ENCODE data around the gene RIOK1.

RIOK1 gene

DNA sequence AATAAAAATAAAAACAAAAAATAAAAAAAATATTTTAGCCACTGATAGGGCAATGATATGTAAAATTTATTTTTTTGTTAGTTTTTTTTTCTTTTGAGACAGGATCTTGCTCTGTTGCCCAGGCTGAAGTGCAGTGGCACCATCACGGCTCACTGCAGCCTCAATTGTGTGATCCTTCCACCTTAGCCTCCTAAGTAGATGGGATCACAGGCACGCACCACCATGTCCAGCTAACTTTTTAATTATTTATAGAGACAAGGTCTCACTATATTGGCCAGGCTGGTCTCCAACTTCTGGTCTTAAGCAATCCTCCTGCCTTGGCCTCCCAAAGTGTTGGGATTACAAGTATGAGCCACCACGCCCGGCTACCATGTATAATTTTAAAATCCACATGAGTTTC is 59.4 kb downstream of the RIOK1 start:
- no peaks in the 10 kb centered on the region for H3K36me3 ChIP-seq (ENCODE audit: insufficient read depth, low read length)
- H3K9me3 ChIP-seq (ENCODE audit: insufficient read depth, low read depth, low read length) = no peaks in the 10 kb centered on the region
- no peaks in the 10 kb centered on the region for H3F3A ChIP-seq (ENCODE audit: low read depth)
- TF ChIP-seq, protein P1, sequence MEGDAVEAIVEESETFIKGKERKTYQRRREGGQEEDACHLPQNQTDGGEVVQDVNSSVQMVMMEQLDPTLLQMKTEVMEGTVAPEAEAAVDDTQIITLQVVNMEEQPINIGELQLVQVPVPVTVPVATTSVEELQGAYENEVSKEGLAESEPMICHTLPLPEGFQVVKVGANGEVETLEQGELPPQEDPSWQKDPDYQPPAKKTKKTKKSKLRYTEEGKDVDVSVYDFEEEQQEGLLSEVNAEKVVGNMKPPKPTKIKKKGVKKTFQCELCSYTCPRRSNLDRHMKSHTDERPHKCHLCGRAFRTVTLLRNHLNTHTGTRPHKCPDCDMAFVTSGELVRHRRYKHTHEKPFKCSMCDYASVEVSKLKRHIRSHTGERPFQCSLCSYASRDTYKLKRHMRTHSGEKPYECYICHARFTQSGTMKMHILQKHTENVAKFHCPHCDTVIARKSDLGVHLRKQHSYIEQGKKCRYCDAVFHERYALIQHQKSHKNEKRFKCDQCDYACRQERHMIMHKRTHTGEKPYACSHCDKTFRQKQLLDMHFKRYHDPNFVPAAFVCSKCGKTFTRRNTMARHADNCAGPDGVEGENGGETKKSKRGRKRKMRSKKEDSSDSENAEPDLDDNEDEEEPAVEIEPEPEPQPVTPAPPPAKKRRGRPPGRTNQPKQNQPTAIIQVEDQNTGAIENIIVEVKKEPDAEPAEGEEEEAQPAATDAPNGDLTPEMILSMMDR (conservative IDR thresholded peaks at IDR 0.05; ENCODE audit: low read length) = no peak
- no peak for TF ChIP-seq EZH2phosphoT487 (IDR thresholded peaks at IDR 0.05; ENCODE audit: borderline replicate concordance)
- no peaks in the 10 kb centered on the region for H4K20me1 ChIP-seq (ENCODE audit: insufficient read depth, low read length, poor library complexity, severe bottlenecking)
- H3K9ac ChIP-seq (ENCODE audit: low read depth, low read length, poor library complexity, severe bottlenecking) = no peak overlapping the region
- H3K27me3 ChIP-seq (ENCODE audit: insufficient read depth, low read length, poor library complexity, severe bottlenecking) = no peaks in the 10 kb centered on the region
- no peaks in the 10 kb centered on the region for H3K4me1 ChIP-seq (ENCODE audit: insufficient read depth, low read length, poor library complexity, severe bottlenecking)
- no peaks in the 10 kb centered on the region for H3K9me2 ChIP-seq (replicated peaks; ENCODE audit: low read depth, low read length)
- no peak overlapping the region for H3K4me2 ChIP-seq (ENCODE audit: low read depth, low read length, poor library complexity, severe bottlenecking)
- H3K4me3 ChIP-seq (ENCODE audit: low read length, poor library complexity, severe bottlenecking) = no peak overlapping the region
- no peaks in the 10 kb centered on the region for H3K79me2 ChIP-seq (ENCODE audit: insufficient read depth, low read length)
- H2AFZ ChIP-seq (ENCODE audit: low read length) = no peak overlapping the region

DNA sequence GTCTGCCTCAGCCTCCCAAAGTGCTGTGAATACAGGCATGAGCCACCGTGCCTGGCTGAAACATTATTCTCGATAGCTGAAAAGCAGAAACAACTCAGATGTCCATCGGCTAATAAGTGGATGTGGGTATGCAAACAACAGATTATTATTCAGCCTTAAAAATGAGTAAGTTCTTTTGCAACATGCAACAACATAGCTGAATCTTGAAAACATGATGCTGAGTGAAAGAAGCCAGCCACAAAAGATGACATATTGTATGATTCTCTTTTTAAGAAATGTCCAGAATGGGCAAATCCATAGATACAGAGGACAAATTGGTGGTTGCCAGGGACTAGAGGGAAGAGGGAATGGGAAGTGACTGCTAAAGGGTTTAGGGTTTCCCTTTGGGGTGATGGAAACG is 61.7 kb downstream of the RIOK1 start:
- H3K36me3 ChIP-seq (ENCODE audit: insufficient read depth, low read length) = no peaks in the 10 kb centered on the region
- no peaks in the 10 kb centered on the region for H3K4me1 ChIP-seq (ENCODE audit: insufficient read depth, low read length, poor library complexity, severe bottlenecking)
- H3K9ac ChIP-seq (ENCODE audit: low read depth, low read length, poor library complexity, severe bottlenecking) = no peak overlapping the region
- H3K9me2 ChIP-seq (replicated peaks; ENCODE audit: low read depth, low read length) = no peaks in the 10 kb centered on the region
- TF ChIP-seq, protein P1 (conservative IDR thresholded peaks at IDR 0.05; ENCODE audit: low read length) = no peak
- TF ChIP-seq EZH2phosphoT487 (IDR thresholded peaks at IDR 0.05; ENCODE audit: borderline replicate concordance) = no peak
- H3K4me2 ChIP-seq (ENCODE audit: low read depth, low read length, poor library complexity, severe bottlenecking) = no peak overlapping the region
- no peaks in the 10 kb centered on the region for H3K27me3 ChIP-seq (ENCODE audit: insufficient read depth, low read length, poor library complexity, severe bottlenecking)
- H3F3A ChIP-seq (ENCODE audit: low read depth) = no peaks in the 10 kb centered on the region
- H2AFZ ChIP-seq (ENCODE audit: low read length) = no peak overlapping the region
- no peaks in the 10 kb centered on the region for H3K9me3 ChIP-seq (ENCODE audit: insufficient read depth, low read depth, low read length)
- H3K79me2 ChIP-seq (ENCODE audit: insufficient read depth, low read length) = no peaks in the 10 kb centered on the region
- no peak overlapping the region for H3K4me3 ChIP-seq (ENCODE audit: low read length, poor library complexity, severe bottlenecking)
- no peaks in the 10 kb centered on the region for H4K20me1 ChIP-seq (ENCODE audit: insufficient read depth, low read length, poor library complexity, severe bottlenecking)

DNA sequence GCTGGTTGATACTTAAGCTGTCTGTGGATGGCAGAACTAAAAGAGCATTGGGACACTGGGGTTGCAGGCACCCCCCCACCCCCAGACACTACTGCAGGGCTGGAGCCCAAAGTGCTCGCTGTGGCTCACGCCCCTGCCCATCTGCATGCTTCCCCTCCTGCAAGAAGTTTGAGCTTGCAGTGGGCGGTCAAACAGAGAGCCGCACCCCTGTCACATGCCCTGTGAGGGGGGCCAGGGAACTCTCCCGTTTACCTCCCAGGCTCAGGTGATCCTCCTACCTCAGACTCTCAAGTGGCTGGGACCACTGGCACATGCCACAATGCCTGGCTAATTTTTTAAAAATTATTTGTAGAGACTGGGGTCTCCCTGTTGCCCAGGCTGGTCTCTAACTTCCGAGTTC is 63.3 kb downstream of the RIOK1 start:
- H3K27me3 ChIP-seq (ENCODE audit: insufficient read depth, low read length, poor library complexity, severe bottlenecking) = no peaks in the 10 kb centered on the region
- H3K9me3 ChIP-seq (ENCODE audit: insufficient read depth, low read depth, low read length) = no peaks in the 10 kb centered on the region
- no peak overlapping the region for H3K9ac ChIP-seq (ENCODE audit: low read depth, low read length, poor library complexity, severe bottlenecking)
- no peaks in the 10 kb centered on the region for H4K20me1 ChIP-seq (ENCODE audit: insufficient read depth, low read length, poor library complexity, severe bottlenecking)
- H3K4me3 ChIP-seq (ENCODE audit: low read length, poor library complexity, severe bottlenecking) = no peak overlapping the region
- no peaks in the 10 kb centered on the region for H3K9me2 ChIP-seq (replicated peaks; ENCODE audit: low read depth, low read length)
- H3K4me2 ChIP-seq (ENCODE audit: low read depth, low read length, poor library complexity, severe bottlenecking) = no peak overlapping the region
- H3F3A ChIP-seq (ENCODE audit: low read depth) = no peaks in the 10 kb centered on the region
- H3K36me3 ChIP-seq (ENCODE audit: insufficient read depth, low read length) = no peaks in the 10 kb centered on the region
- no peaks in the 10 kb centered on the region for H3K79me2 ChIP-seq (ENCODE audit: insufficient read depth, low read length)
- TF ChIP-seq, protein P1 (conservative IDR thresholded peaks at IDR 0.05; ENCODE audit: low read length) = no peak
- no peak for TF ChIP-seq EZH2phosphoT487 (IDR thresholded peaks at IDR 0.05; ENCODE audit: borderline replicate concordance)
- H3K4me1 ChIP-seq (ENCODE audit: insufficient read depth, low read length, poor library complexity, severe bottlenecking) = no peaks in the 10 kb centered on the region
- no peak overlapping the region for H2AFZ ChIP-seq (ENCODE audit: low read length)
